T-helper 2 cell treated with Interferon-gamma antibody and Interleukin-4, amounts not matched to agents 5 μg/mL and 100 μg/mL, for 36 hours (primary cell): Measurements from ENCODE around the gene CXorf66.

Experiments
- DNase-seq: peaks from one replicate; pipeline ENCODE4 v3.0.0; 2021; ENCODE audit warnings: low spot score
- H3K27ac Mint-ChIP-seq: one replicate; pipeline ENCODE4 v1.8.0; 2021; ENCODE audit warnings: mild to moderate bottlenecking, mixed read lengths
- H3K27me3 Mint-ChIP-seq: one replicate; pipeline ENCODE4 v1.8.0; 2021; ENCODE audit warnings: low read depth, mixed read lengths
- H3K36me3 Mint-ChIP-seq: one replicate; pipeline ENCODE4 v1.8.0; 2021; ENCODE audit warnings: low read depth, mixed read lengths
- H3K4me1 Mint-ChIP-seq: one replicate; pipeline ENCODE4 v1.8.0; 2021; ENCODE audit warnings: low read depth, mixed read lengths
- H3K4me3 Mint-ChIP-seq: one replicate; pipeline ENCODE4 v1.8.0; 2022; ENCODE audit warnings: mild to moderate bottlenecking, moderate library complexity, mixed read lengths
- H3K9me3 Mint-ChIP-seq: one replicate; pipeline ENCODE4 v1.8.0; 2021; ENCODE audit warnings: mixed read lengths

Gene CXorf66

GRCh38 chrX:139905743-139906142 is 59.6 kb downstream of the CXorf66 start:
- H3K4me1 Mint-ChIP-seq = peaks cover 18% of the 10 kb centered on the region
- no peak for DNase-seq
- no peak overlapping the region for H3K4me3 Mint-ChIP-seq
- peaks cover 3% of the 10 kb centered on the region for H3K36me3 Mint-ChIP-seq
- H3K27ac Mint-ChIP-seq = no peak overlapping the region
- H3K9me3 Mint-ChIP-seq = no peaks in the 10 kb centered on the region
- H3K27me3 Mint-ChIP-seq = no peaks in the 10 kb centered on the region
